ENCODE results near the gene LAPTM5.

The LAPTM5 gene

GRCh38 chr1:30727824-30728223 lies 29.8 kb downstream of the LAPTM5 start:
- DNase-seq = no peak

- DNase-seq = no peak
Observed at GRCh38 chr1:30726773-30727684, 30.5 kb downstream of the LAPTM5 start.

GRCh38 chr1:30726236-30726635 lies 31.3 kb downstream of the LAPTM5 start:
- no peak for DNase-seq

GRCh38 chr1:30725450-30726095 lies 32.0 kb downstream of the LAPTM5 start:
- no peak for DNase-seq

GRCh38 chr1:30724655-30725421 lies 32.7 kb downstream of the LAPTM5 start:
- no peak for DNase-seq

GRCh38 chr1:30724175-30724574 lies 33.4 kb downstream of the LAPTM5 start:
- DNase-seq = no peak

GRCh38 chr1:30723331-30723755 lies 34.2 kb downstream of the LAPTM5 start, which contains the start of gene MATN1:
Gene MATN1 (minus strand): TSS chr1:30723585. CDS start chr1:30723551, 34 bp downstream.
- DNase-seq = no peak

GRCh38 chr1:30721812-30722537 lies 35.6 kb downstream of the LAPTM5 start:
- DNase-seq = no peak

- no peak for DNase-seq
Observed at GRCh38 chr1:30721341-30721793, 36.2 kb downstream of the LAPTM5 start.

GRCh38 chr1:30720271-30721223 lies 37.0 kb downstream of the LAPTM5 start:
- no peak for DNase-seq

- DNase-seq = no peak
Observed at GRCh38 chr1:30719406-30720270, 37.9 kb downstream of the LAPTM5 start.

- DNase-seq = peak; percentile 94
Observed at GRCh38 chr1:30718636-30719405, 38.8 kb downstream of the LAPTM5 start.

- DNase-seq = peak; percentile 100
Observed at GRCh38 chr1:30718091-30718635, 39.4 kb downstream of the LAPTM5 start.

GRCh38 chr1:30716646-30717045 lies 40.9 kb downstream of the LAPTM5 start:
- no peak for DNase-seq

- DNase-seq = no peak
Observed at GRCh38 chr1:30715886-30716285, 41.7 kb downstream of the LAPTM5 start.

GRCh38 chr1:30715216-30715615 lies 42.4 kb downstream of the LAPTM5 start:
- DNase-seq = no peak

- DNase-seq = no peak
Observed at GRCh38 chr1:30714536-30715090, 43.0 kb downstream of the LAPTM5 start.

- DNase-seq = no peak
Observed at GRCh38 chr1:30714025-30714424, 43.5 kb downstream of the LAPTM5 start.

GRCh38 chr1:30713311-30713710 lies 44.3 kb downstream of the LAPTM5 start:
- DNase-seq = no peak

Measured in right forelimb (tissue), 1 donor.